ENCODE results near the gene ZBTB47.

The ZBTB47 gene

GRCh38 chr3:42653303-42653559 is 266 bp upstream of the ZBTB47 start:
- no peak for TF ChIP-seq CTCF (IDR thresholded peaks at IDR 0.05)

GRCh38 chr3:42654331-42655201 is 1.1 kb downstream of the ZBTB47 start:
- TF ChIP-seq CTCF (IDR thresholded peaks at IDR 0.05): peak; percentile 34; the same call in 1 of the 2 replicates

- TF ChIP-seq CTCF (IDR thresholded peaks at IDR 0.05): no peak
Observed at GRCh38 chr3:42655331-42655888, 1.9 kb downstream of the ZBTB47 start.

- no peak for TF ChIP-seq CTCF (IDR thresholded peaks at IDR 0.05)
Observed at GRCh38 chr3:42655980-42656679, 2.6 kb downstream of the ZBTB47 start.

- TF ChIP-seq CTCF (IDR thresholded peaks at IDR 0.05): no peak
Observed at GRCh38 chr3:42656680-42657610, 3.4 kb downstream of the ZBTB47 start.

GRCh38 chr3:42657675-42658074 is 4.2 kb downstream of the ZBTB47 start:
- no peak for TF ChIP-seq CTCF (IDR thresholded peaks at IDR 0.05)
